T-cell (primary cell): ENCODE measurements around the gene ARHGEF28. TPM values are rescaled to one million over a fixed set of nuclear protein-coding genes. Genes with fewer than 3 reads are reported as not detected.

ENCODE experiments used
- ATAC-seq, 4 experiments: fragments of 200-7000 bp in 3 of 4; fragments of 150-1000 bp in 1 of 4; cut with Tn5 transposase; replicated peaks in 1 of 4; 1 replicate in 3 of 4; 2 replicates in 1 of 4; pipeline ENCODE4 v1.10.0; 2021; ENCODE audit warnings: moderate library complexity in 3 of 4, mild to moderate bottlenecking in 2 of 4, moderate number of reproducible peaks in 1 of 4
- CTCF ChIA-PET, 2 donors: fragments of 300-600 bp; sonication (Branson Sonifier 250); formaldehyde crosslinking; loops; one replicate each; lab custom pipeline; 2022; ENCODE audit warnings: antibody characterized with exemption in 2 of 2; lab: Charles Lee
- POLR2A ChIA-PET, 2 donors: fragments of 300-600 bp; sonication (Branson Sonifier 250); formaldehyde crosslinking; loops; one replicate each; lab custom pipeline; 2022; ENCODE audit warnings: antibody characterized with exemption in 2 of 2; lab: Charles Lee
- DNase-seq, 35 experiments: peaks; one replicate each; pipeline versions ENCODE4 v3.0.0 to v3.0.0-alpha.2; 2013 to 2023
- H3K27ac ChIP-seq: one replicate; pipeline ENCODE4 v1.5.1; 2013; ENCODE audit warnings: low read length
- H3K27me3 ChIP-seq, 2 experiments: replicated peaks in 1 of 2; 1 replicate in 1 of 2; 2 replicates in 1 of 2; pipeline versions ENCODE4 v1.6.1 to v1.7.0; 2013; ENCODE audit warnings: low read length in 1 of 2, mixed read lengths in 1 of 2; ENCODE audit not compliant: control insufficient read depth in 2 of 2, insufficient read depth in 2 of 2; ENCODE audit errors: extremely low read depth in 1 of 2
- H3K36me3 ChIP-seq, 2 donors: 1 replicate in 1 of 2; 2 replicates in 1 of 2; pipeline versions ENCODE4 v1.6.1 to v1.7.0; 2013; ENCODE audit warnings: low read length in 1 of 2; ENCODE audit not compliant: control insufficient read depth in 2 of 2, insufficient read depth in 1 of 2; ENCODE audit errors: extremely low read depth in 1 of 2
- H3K4me1 ChIP-seq, 2 experiments: 1 replicate in 1 of 2; 2 replicates in 1 of 2; pipeline versions ENCODE4 v1.6.1 to v1.7.0; 2013; ENCODE audit warnings: low read length in 2 of 2, mixed read lengths in 1 of 2; ENCODE audit not compliant: insufficient read depth in 2 of 2, control insufficient read depth in 1 of 2; ENCODE audit errors: extremely low read depth in 1 of 2
- H3K4me3 ChIP-seq, 2 donors: 1 replicate in 1 of 2; 2 replicates in 1 of 2; pipeline versions ENCODE4 v1.5.1 to v1.7.0; 2013; ENCODE audit warnings: mild to moderate bottlenecking in 2 of 2, low read length in 1 of 2, moderate library complexity in 1 of 2; ENCODE audit not compliant: control insufficient read depth in 1 of 2; ENCODE audit errors: extremely low read depth in 1 of 2
- H3K9me3 ChIP-seq: 2 replicates; pipeline ENCODE4 v1.7.0; 2013
- H3K27ac Mint-ChIP-seq, 2 donors: one replicate each; pipeline ENCODE4 v1.8.0; 2020 to 2021; ENCODE audit warnings: mild to moderate bottlenecking in 2 of 2, mixed read lengths in 2 of 2
- H3K27me3 Mint-ChIP-seq, 2 donors: one replicate each; pipeline ENCODE4 v1.8.0; 2021 to 2022; ENCODE audit warnings: mixed read lengths in 2 of 2
- H3K36me3 Mint-ChIP-seq: one replicate; pipeline ENCODE4 v1.8.0; 2021; ENCODE audit warnings: mixed read lengths
- H3K4me1 Mint-ChIP-seq, 3 donors: one replicate each; pipeline ENCODE4 v1.8.0; 2020 to 2022; ENCODE audit warnings: mixed read lengths in 3 of 3, mild to moderate bottlenecking in 1 of 3
- H3K4me3 Mint-ChIP-seq, 3 donors: one replicate each; pipeline ENCODE4 v1.8.0; 2020 to 2022; ENCODE audit warnings: mild to moderate bottlenecking in 3 of 3, mixed read lengths in 3 of 3, moderate library complexity in 3 of 3
- H3K9me3 Mint-ChIP-seq, 3 donors: one replicate each; pipeline ENCODE4 v1.8.0; 2020 to 2022; ENCODE audit warnings: mixed read lengths in 3 of 3
- WGBS: methylation state at CpG from one replicate; pipeline ENCODE4 v1.1.5; 2013; ENCODE audit warnings: missing lambda C conversion rate; ENCODE audit not compliant: insufficient coverage; 5-methylcytosine and 5-hydroxymethylcytosine counted together
- total RNA-seq, 35 experiments: library from RNA in 6 of 35; stranded (reverse) in 6 of 35; fragments of 120-200 nt in 1 of 35; gene quantifications; one replicate each; pipeline versions ENCODE4 v1.2.1 to v1.2.4 and lab custom pipeline; 2013 to 2026

Gene ARHGEF28
- total RNA-seq, 5 donors from 2014 or later (not counting 1 experiment from before 2014, with no cell fraction given): 0.05 to 0.73 (median 0.36) TPM

DNA sequence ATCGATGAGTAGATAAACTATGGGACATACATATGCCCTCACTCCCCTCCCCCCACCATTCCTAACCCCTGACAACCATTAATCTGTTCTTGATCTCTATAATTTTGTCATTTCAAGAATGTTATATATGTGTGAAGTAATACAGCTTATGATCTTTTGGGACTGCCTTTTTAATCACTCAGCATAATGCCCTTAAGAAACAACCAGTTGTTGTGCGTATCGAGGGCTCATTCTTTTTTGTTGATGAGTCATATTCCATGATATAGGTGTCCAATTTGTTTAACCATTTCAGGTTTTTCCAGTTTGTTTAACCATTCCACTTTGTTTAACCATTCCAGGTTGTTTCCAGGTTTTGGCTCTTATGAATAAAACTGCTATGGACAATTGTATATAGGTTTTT, 75.6 kb downstream of the ARHGEF28 start:
- ChIA-PET CTCF (no interaction called here), POLR2A (no interaction called here)
- no peaks in the 10 kb centered on the region for H3K27me3 ChIP-seq
- ATAC-seq (no peak), DNase-seq (no peak)
- Mint-ChIP-seq H3K27me3 (peaks cover 3 to 32% of the 10 kb centered on the region in 2 donors), H3K4me3 (no peak overlapping the region), H3K9me3 (no peaks in the 10 kb centered on the region), H3K36me3 (no peaks in the 10 kb centered on the region), H3K27ac (no peak overlapping the region), H3K4me1 (no peaks in the 10 kb centered on the region)
- no peaks in the 10 kb centered on the region for H3K4me1 ChIP-seq
- no peak overlapping the region for H3K27ac ChIP-seq
- no peak overlapping the region for H3K4me3 ChIP-seq
- WGBS: no CpG with 5 or more reads among the region's 3 CpGs
- H3K36me3 ChIP-seq: no peaks in the 10 kb centered on the region
- no peaks in the 10 kb centered on the region for H3K9me3 ChIP-seq

DNA sequence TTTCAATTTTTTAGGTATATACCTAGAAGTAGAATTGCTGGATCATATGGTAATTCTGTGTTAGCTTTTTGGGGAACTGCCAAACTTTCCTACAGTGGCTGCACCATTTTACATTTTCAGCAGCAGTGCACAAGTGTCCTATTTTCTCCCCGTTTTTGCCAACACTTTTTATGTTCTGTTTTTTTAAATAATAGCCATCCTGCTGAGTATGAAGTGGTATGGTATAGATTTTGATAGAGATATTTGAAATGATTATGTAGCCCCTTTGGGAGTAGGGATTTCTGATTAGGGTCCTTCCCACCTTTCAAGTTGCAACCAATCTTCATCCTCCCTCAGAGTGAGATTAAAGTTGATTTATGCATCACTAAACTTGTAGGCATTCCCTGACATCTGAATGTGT, 76.5 kb downstream of the ARHGEF28 start:
- ATAC-seq: no peak
- H3K27ac ChIP-seq: no peak overlapping the region
- H3K36me3 ChIP-seq: no peaks in the 10 kb centered on the region
- Mint-ChIP-seq H3K4me3 (no peak overlapping the region), H3K4me1 (no peaks in the 10 kb centered on the region), H3K36me3 (no peaks in the 10 kb centered on the region), H3K27ac (no peak overlapping the region), H3K27me3 (peaks cover 2 to 30% of the 10 kb centered on the region in 2 donors), H3K9me3 (no peaks in the 10 kb centered on the region)
- ChIA-PET POLR2A (no interaction called here), CTCF (no interaction called here)
- no peak for DNase-seq
- no peaks in the 10 kb centered on the region for H3K9me3 ChIP-seq
- H3K4me3 ChIP-seq: no peak overlapping the region
- no peaks in the 10 kb centered on the region for H3K4me1 ChIP-seq
- WGBS: no CpG with 5 or more reads among the region's 1 CpG
- no peaks in the 10 kb centered on the region for H3K27me3 ChIP-seq

DNA sequence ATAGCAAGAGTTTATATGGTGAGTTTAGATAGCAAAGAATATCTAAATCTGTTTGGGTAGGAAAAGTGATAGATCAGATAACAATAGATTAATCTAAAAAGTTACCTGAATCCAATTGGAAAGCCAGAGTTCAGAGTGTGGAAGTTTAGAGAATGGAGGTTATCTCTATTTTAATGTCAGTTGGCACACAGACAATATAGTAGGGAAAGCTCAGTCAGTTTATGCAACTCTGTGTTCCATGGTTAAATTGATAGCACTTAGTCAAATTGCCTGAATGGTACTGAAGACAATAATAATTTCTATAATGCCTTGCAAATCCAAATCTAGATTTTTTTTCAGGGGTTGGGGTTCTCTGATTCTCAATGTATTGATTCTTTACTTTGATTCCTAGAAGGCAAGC, 77.0 kb downstream of the ARHGEF28 start:
- Mint-ChIP-seq H3K27me3 (peaks cover 0 to 28% of the 10 kb centered on the region in 2 donors), H3K4me1 (no peaks in the 10 kb centered on the region), H3K36me3 (no peaks in the 10 kb centered on the region), H3K4me3 (no peak overlapping the region), H3K9me3 (no peaks in the 10 kb centered on the region), H3K27ac (no peak overlapping the region)
- H3K27me3 ChIP-seq: no peaks in the 10 kb centered on the region
- H3K4me1 ChIP-seq: no peaks in the 10 kb centered on the region
- H3K27ac ChIP-seq: no peak overlapping the region
- H3K9me3 ChIP-seq: no peaks in the 10 kb centered on the region
- H3K4me3 ChIP-seq: no peak overlapping the region
- ATAC-seq (no peak), DNase-seq (no peak)
- ChIA-PET CTCF (no interaction called here), POLR2A (no interaction called here)
- no peaks in the 10 kb centered on the region for H3K36me3 ChIP-seq

DNA sequence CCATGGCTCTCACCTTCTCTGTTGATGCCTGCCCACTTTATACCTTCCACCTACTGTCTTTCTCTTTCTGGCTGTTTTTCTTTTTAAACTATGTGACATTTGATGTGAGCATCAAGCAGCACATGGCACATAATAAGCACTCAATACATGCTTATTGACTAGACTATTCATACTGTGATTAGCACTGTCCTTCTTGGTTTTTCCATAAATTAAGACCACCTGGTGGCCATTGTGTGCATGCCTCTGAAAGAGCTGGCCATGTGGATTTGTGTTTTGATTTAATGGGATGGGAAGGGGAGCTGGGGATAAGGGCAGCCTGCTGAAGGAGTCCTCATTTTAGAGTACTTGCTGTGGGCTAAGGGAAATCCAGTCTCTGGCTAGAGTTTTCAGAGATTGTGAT, 79.4 kb downstream of the ARHGEF28 start:
- Mint-ChIP-seq H3K27ac (no peak overlapping the region), H3K9me3 (peaks cover 0 to 4% (median 2%) of the 10 kb centered on the region in 3 donors), H3K4me3 (no peak overlapping the region), H3K4me1 (no peaks in the 10 kb centered on the region), H3K36me3 (no peaks in the 10 kb centered on the region), H3K27me3 (peaks cover 0 to 15% of the 10 kb centered on the region in 2 donors)
- no peak for DNase-seq
- Histone ChIP-seq H3K36me3 (no peaks in the 10 kb centered on the region), H3K9me3 (no peaks in the 10 kb centered on the region), H3K4me1 (no peaks in the 10 kb centered on the region), H3K4me3 (no peak overlapping the region), H3K27ac (no peak overlapping the region), H3K27me3 (no peaks in the 10 kb centered on the region)
- ATAC-seq: no peak
- POLR2A ChIA-PET: no interaction called here
- CTCF ChIA-PET: no interaction called here

DNA sequence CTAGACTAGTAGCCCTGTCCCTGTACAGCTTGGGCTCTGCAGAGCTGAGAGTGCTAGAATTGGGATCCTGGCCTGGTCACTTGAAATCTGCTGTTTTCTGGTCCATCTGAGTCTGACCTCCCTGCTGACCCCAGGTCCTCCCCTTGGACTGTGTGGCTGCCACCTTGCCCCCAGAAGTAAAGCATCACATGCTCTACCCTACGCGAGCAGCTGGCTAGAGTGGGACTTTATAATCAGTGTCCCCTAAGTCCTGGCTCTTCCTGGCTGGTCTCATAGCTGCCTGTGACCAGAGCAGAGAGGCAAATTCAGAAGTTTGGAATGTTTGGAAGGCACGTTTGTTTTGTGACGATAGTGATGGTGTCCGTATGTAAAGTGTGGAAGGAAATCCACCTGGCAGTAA, 81.0 kb downstream of the ARHGEF28 start:
- H3K4me1 ChIP-seq: no peaks in the 10 kb centered on the region
- no peaks in the 10 kb centered on the region for H3K9me3 ChIP-seq
- Mint-ChIP-seq H3K27ac (no peak overlapping the region), H3K27me3 (peaks cover 0 to 14% of the 10 kb centered on the region in 2 donors), H3K4me1 (no peaks in the 10 kb centered on the region), H3K9me3 (peaks cover 0 to 4% (median 2%) of the 10 kb centered on the region in 3 donors), H3K36me3 (no peaks in the 10 kb centered on the region), H3K4me3 (no peak overlapping the region)
- DNase-seq (no peak), ATAC-seq (no peak)
- ChIA-PET POLR2A (no interaction called here), CTCF (interaction anchor here in 1 of 2 donors (1.0 kb wide), 1 partner anchor 16 kb away, joined by 3 read pairs; no protein-coding TSS in a partner anchor)
- no peak overlapping the region for H3K4me3 ChIP-seq
- 90% methylated on average over 5 of the region's 5 CpGs for WGBS
- H3K27ac ChIP-seq: no peak overlapping the region
- no peaks in the 10 kb centered on the region for H3K27me3 ChIP-seq
- no peaks in the 10 kb centered on the region for H3K36me3 ChIP-seq

DNA sequence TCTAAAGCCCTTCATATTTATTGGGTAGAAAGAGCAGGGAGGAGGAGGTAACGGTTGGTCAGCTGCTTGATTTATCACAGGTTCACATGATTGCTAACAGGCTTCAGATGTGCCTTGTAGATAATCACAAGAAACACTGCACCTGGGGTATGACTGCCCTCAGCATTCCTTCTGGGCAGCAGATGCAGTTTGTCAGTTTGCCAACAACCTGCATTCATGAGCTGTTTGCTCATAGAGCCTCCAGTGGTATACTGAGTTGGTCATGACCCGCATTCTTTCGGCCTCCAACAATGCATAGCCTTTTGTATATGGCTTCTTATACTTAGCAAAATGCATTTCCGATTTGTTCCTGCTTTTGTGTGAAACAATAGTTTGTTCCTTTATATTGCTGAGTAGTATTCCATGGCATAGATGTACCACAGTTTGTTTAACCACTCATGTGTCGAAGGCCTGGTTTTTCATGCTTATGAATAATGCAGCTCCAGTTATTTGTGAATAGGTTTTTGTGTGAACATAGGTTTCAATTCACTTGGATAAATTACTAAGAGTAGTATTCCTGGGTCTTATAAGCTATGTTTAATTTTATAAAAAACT, 83.6 kb downstream of the ARHGEF28 start:
- ChIA-PET CTCF (no interaction called here), POLR2A (no interaction called here)
- no peaks in the 10 kb centered on the region for H3K36me3 Mint-ChIP-seq
- H3K9me3 Mint-ChIP-seq: peaks cover 0 to 4% (median 2%) of the 10 kb centered on the region in 3 donors
- WGBS: 90% methylated on average over 2 of the region's 5 CpGs
- Histone ChIP-seq H3K4me3 (no peak overlapping the region), H3K36me3 (no peaks in the 10 kb centered on the region), H3K4me1 (no peaks in the 10 kb centered on the region), H3K9me3 (no peaks in the 10 kb centered on the region), H3K27ac (no peak overlapping the region), H3K27me3 (no peaks in the 10 kb centered on the region)
- no peak for ATAC-seq
- DNase-seq: no peak
- H3K27ac Mint-ChIP-seq: no peak overlapping the region
- peaks cover 2 to 13% of the 10 kb centered on the region in 2 donors for H3K27me3 Mint-ChIP-seq
- no peak overlapping the region for H3K4me3 Mint-ChIP-seq
- no peaks in the 10 kb centered on the region for H3K4me1 Mint-ChIP-seq
